Smooth muscle cell (in vitro differentiated cells): ENCODE measurements around the gene SSH3. TPM values are rescaled to one million over a fixed set of nuclear protein-coding genes. Genes with fewer than 3 reads are reported as not detected.

ENCODE experiments used
- DNase-seq: peaks from one replicate; lab custom pipeline; 2025; ENCODE audit not compliant: unreplicated experiment; lab: John Stamatoyannopoulos, UW
- H2AFZ ChIP-seq: fragments of 200-600 bp; sonication (generic); 2 replicates; pipeline ENCODE4 v1.6.0; 2016; ENCODE audit warnings: antibody characterized with exemption, low read depth, mild to moderate bottlenecking
- H3F3A ChIP-seq: fragments of 200-600 bp; sonication (generic); 2 replicates; pipeline ENCODE4 v1.6.0; 2017; ENCODE audit warnings: antibody characterized with exemption, low read depth
- H3K27ac ChIP-seq: fragments of 200-600 bp; sonication (generic); 2 replicates; pipeline ENCODE4 v1.5.1; 2016; ENCODE audit warnings: low read depth, mild to moderate bottlenecking
- H3K27me3 ChIP-seq: fragments of 200-600 bp; sonication (generic); 2 replicates; pipeline ENCODE4 v1.6.1; 2016; ENCODE audit warnings: low read depth, mild to moderate bottlenecking
- H3K36me3 ChIP-seq: fragments of 200-600 bp; sonication (generic); 2 replicates; pipeline ENCODE4 v1.5.1; 2016; ENCODE audit warnings: low read depth
- H3K4me1 ChIP-seq: fragments of 200-600 bp; sonication (generic); 2 replicates; pipeline ENCODE4 v1.5.1; 2016; ENCODE audit warnings: low read depth
- H3K4me2 ChIP-seq: fragments of 200-600 bp; sonication (generic); 2 replicates; pipeline ENCODE4 v1.6.0; 2016; ENCODE audit warnings: mild to moderate bottlenecking
- H3K4me3 ChIP-seq: fragments of 200-600 bp; sonication (generic); 2 replicates; pipeline ENCODE4 v1.5.1; 2016; ENCODE audit warnings: mild to moderate bottlenecking
- H3K79me2 ChIP-seq: fragments of 200-600 bp; sonication (generic); 2 replicates; pipeline ENCODE4 v1.6.0; 2016; ENCODE audit warnings: low read depth, mild to moderate bottlenecking
- H3K9ac ChIP-seq: fragments of 200-600 bp; sonication (generic); 2 replicates; pipeline ENCODE4 v1.6.0; 2016; ENCODE audit warnings: low read depth
- H3K9me3 ChIP-seq: fragments of 200-600 bp; sonication (generic); replicated peaks from 2 replicates; pipeline ENCODE4 v1.5.1; 2016; ENCODE audit warnings: low read depth
- H4K20me1 ChIP-seq: fragments of 200-600 bp; sonication (generic); 2 replicates; pipeline ENCODE4 v1.6.0; 2016; ENCODE audit warnings: low read depth
- WGBS: methylation state at CpG from one replicate; pipeline ENCODE4 v1.1.7; 2016; ENCODE audit warnings: low lambda C conversion rate; 5-methylcytosine and 5-hydroxymethylcytosine counted together
- polyA plus RNA-seq: library from polyadenylated mRNA; unstranded; fragments of >200 nt; fragmentation: Nextera tagmentation; extraction: Ambion mirVana; gene quantifications from 2 replicates; pipeline ENCODE4 v1.2.1, GENCODE V29; 2016
- total RNA-seq: library from RNA; depleted of rRNA; stranded (reverse); fragments of >200 nt; gene quantifications from 2 replicates; pipeline ENCODE4 v1.2.3, GENCODE V29; 2014
- TF ChIP-seq, protein P1 (sequence below): fragments of 200-600 bp; sonication (generic); IDR thresholded peaks from 2 replicates; pipeline ENCODE4 v1.5.1; 2017; ENCODE audit warnings: borderline replicate concordance, mild to moderate bottlenecking, antibody characterized with exemption; ENCODE audit not compliant: insufficient read depth, poor library complexity, severe bottlenecking

Gene SSH3
- total and polyA plus RNA-seq, 2 experiments from 2014 or later = 23.9 to 29.3 TPM

DNA sequence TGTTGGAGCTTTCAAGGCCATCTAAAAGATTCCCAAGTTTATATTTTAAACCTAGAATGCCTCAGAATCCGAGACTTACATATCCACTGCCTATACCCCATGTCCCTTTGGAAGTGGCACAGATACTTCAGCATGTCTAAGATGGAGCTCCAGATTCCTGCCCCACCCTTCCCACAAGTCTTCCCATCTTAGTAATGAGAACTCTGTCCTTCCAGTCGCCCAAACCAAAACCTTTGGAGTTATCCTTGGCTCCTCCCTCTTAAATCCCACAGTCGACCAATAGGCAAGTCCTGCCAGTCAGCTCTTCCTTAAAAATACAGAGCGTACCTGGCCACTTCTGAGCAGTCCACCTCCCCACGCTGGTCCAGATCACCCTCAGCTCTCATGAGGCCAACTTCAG, 45.7 kb downstream of the SSH3 start:
- Histone ChIP-seq H3F3A (peaks cover 4% of the 10 kb centered on the region), H3K4me3 (no peak overlapping the region), H3K4me1 (peaks cover 11% of the 10 kb centered on the region), H3K27ac (no peak overlapping the region), H3K79me2 (peaks cover 14% of the 10 kb centered on the region), H2AFZ (no peak overlapping the region), H3K9me3 (no peaks in the 10 kb centered on the region), H3K27me3 (no peaks in the 10 kb centered on the region), H3K9ac (no peak overlapping the region), H3K36me3 (no peaks in the 10 kb centered on the region), H3K4me2 (no peak overlapping the region), H4K20me1 (peaks cover 5% of the 10 kb centered on the region)
- 74% methylated on average over 5 of the region's 5 CpGs for WGBS
- TF ChIP-seq, protein P1, sequence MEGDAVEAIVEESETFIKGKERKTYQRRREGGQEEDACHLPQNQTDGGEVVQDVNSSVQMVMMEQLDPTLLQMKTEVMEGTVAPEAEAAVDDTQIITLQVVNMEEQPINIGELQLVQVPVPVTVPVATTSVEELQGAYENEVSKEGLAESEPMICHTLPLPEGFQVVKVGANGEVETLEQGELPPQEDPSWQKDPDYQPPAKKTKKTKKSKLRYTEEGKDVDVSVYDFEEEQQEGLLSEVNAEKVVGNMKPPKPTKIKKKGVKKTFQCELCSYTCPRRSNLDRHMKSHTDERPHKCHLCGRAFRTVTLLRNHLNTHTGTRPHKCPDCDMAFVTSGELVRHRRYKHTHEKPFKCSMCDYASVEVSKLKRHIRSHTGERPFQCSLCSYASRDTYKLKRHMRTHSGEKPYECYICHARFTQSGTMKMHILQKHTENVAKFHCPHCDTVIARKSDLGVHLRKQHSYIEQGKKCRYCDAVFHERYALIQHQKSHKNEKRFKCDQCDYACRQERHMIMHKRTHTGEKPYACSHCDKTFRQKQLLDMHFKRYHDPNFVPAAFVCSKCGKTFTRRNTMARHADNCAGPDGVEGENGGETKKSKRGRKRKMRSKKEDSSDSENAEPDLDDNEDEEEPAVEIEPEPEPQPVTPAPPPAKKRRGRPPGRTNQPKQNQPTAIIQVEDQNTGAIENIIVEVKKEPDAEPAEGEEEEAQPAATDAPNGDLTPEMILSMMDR = no peak
- DNase-seq = no peak

DNA sequence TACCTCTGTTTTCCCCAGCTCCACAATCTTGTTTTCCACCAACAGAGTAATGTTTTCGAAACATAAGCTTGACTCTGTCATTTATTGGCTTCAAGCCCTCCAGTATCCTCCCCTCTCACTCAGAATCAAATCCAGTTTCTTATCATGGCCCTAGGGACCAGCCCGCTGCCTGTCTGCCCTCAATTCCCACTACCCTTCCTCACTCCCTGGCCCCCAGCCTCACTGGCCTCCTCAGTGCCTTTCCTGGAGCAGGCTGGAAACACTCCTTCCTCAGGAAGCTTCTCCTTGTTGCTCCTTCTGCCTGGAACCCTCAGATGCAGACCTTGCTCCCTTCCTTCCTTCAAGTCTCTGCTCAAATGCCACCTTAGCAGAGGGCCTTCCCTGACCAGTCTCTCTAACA, 46.1 kb downstream of the SSH3 start:
- Histone ChIP-seq H3K79me2 (peaks cover 14% of the 10 kb centered on the region), H3K27ac (no peak overlapping the region), H3K4me3 (no peak overlapping the region), H3K9ac (no peak overlapping the region), H3K4me2 (no peak overlapping the region), H3K9me3 (no peaks in the 10 kb centered on the region), H3K4me1 (peaks cover 14% of the 10 kb centered on the region), H3F3A (peaks cover 7% of the 10 kb centered on the region), H4K20me1 (peaks cover 5% of the 10 kb centered on the region), H3K36me3 (no peaks in the 10 kb centered on the region), H3K27me3 (no peaks in the 10 kb centered on the region), H2AFZ (no peak overlapping the region)
- TF ChIP-seq, protein P1 = no peak
- WGBS = 75% methylated on average over 2 of the region's 2 CpGs
- no peak for DNase-seq

DNA sequence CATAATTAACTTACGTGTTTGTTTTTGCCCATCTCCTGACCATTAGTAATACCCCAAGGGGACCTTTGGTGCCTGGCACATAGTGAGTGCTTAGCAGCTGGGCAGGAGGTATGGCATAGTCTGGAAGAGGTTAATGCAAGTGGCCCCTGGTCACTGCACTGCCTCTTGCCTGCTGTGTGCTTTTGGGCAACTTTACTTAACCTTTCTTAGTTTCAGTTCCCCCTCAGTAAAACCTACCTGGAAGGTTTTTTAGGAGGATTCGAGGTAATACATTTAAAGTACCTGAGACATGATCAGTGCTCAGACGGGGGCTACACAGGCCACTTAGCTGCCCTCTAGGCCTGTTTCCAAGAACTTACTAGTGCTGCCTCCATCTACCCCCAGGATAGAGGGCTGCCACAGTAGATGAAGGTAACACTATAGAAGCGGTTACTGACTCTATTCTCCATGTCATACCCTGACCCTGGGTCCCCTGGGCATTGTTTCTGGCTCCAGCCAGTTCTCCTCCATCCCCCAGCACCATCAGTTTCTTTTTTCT, 46.7 kb downstream of the SSH3 start:
- H3K9ac ChIP-seq = no peak overlapping the region
- no peak for DNase-seq
- no peak overlapping the region for H3K4me2 ChIP-seq
- no peak overlapping the region for H2AFZ ChIP-seq
- TF ChIP-seq, protein P1 = no peak
- H3K79me2 ChIP-seq = peaks cover 14% of the 10 kb centered on the region
- no peak overlapping the region for H3K4me3 ChIP-seq
- H4K20me1 ChIP-seq = peaks cover 5% of the 10 kb centered on the region
- H3K36me3 ChIP-seq = no peaks in the 10 kb centered on the region
- H3K27ac ChIP-seq = no peak overlapping the region
- no peaks in the 10 kb centered on the region for H3K27me3 ChIP-seq
- H3K4me1 ChIP-seq = peaks cover 19% of the 10 kb centered on the region
- 93% methylated on average over 4 of the region's 4 CpGs for WGBS
- H3K9me3 ChIP-seq = no peaks in the 10 kb centered on the region
- peaks cover 10% of the 10 kb centered on the region for H3F3A ChIP-seq
